GM12892 (cell line): ENCODE measurements around the gene UBALD2.

Experiments used
- POLR2A ChIP-seq: IDR thresholded peaks from 2 replicates; pipeline ENCODE4 v1.6.1; 2011; ENCODE audit warnings: low read depth, low read length, control low read depth
- TAF1 ChIP-seq: IDR thresholded peaks from 2 replicates; pipeline ENCODE4 v1.6.1; 2011; ENCODE audit warnings: low read depth, mild to moderate bottlenecking, control low read depth, low read length, borderline replicate concordance

DNA sequence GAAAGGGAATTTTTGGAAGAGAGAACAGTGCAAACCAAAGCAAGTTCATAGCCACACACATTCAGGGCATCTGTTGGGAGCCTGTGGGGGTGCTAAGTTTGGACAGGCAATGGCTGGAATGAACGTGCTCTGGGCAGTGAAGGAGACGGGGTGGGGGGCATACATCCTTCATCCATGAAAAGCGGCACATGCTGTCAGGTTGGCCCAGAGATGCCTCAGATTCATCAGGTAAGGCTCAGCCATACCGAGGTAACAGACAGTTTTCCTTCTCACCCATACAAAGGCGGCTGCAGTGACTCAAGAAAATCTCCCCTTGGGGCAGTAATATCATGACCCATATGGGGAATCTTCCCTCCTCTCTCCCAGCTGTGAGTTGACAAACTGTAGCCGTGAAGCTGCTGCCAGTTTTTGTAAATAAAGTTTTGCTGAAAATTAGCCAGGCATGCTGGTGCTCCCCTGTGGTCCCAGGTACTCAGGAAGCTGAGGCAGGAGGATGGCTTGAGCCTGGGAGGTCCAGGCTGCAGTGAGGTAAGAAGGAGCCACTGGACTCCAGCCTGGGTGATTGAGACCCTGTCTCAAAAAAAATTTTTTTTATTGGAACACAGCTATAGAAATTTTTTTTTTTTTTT is 9.2 kb upstream of the UBALD2 start:
- TF ChIP-seq POLR2A (no peak), TAF1 (no peak)
